Caco-2 (cell line): Measurements from ENCODE around the gene KRTCAP2. TPM values are rescaled to one million over a fixed set of nuclear protein-coding genes. Genes with fewer than 3 reads are reported as not detected.

Source experiments
- BruUV-seq: library from RNA; stranded (reverse); fragments of 400-500 nt; replicated peaks from 2 replicates; lab custom pipeline; 2021; lab: Mats Ljungman, UMichigan
- CTCF ChIA-PET: fragments of 300-600 bp; sonication (Branson Sonifier 250); formaldehyde crosslinking; loops from one replicate; lab custom pipeline; 2022; ENCODE audit warnings: antibody characterized with exemption; lab: Charles Lee
- POLR2A ChIA-PET: fragments of 300-600 bp; sonication (Branson Sonifier 250); formaldehyde crosslinking; loops from one replicate; lab custom pipeline; 2022; ENCODE audit warnings: antibody characterized with exemption; lab: Charles Lee
- DNase-seq, 2 experiments: peaks; one replicate each; pipeline versions ENCODE4 v3.0.0 to v3.0.0-alpha.2; 2020 to 2022
- H3K27me3 ChIP-seq: replicated peaks from 2 replicates; pipeline ENCODE4 v1.6.0; 2011; ENCODE audit warnings: low read length; ENCODE audit not compliant: control insufficient read depth, insufficient read depth
- H3K36me3 ChIP-seq: 2 replicates; pipeline ENCODE4 v1.5.1; 2011; ENCODE audit warnings: low read length; ENCODE audit not compliant: control insufficient read depth, insufficient read depth
- H3K4me1 ChIP-seq: fragments of 250-450 bp; sonication (Bioruptor Pico); 2 replicates; pipeline ENCODE4 v1.5.1; 2020; ENCODE audit warnings: mild to moderate bottlenecking
- H3K4me3 ChIP-seq: 2 replicates; pipeline ENCODE4 v1.5.1; 2011; ENCODE audit warnings: low read depth, mild to moderate bottlenecking, control low read depth, low read length
- H3K9me3 ChIP-seq: fragments of 250-450 bp; sonication (Bioruptor Pico); 2 replicates; pipeline ENCODE4 v1.5.1; 2020; ENCODE audit warnings: mild to moderate bottlenecking, moderate library complexity
- H3K27ac Mint-ChIP-seq: one replicate; pipeline ENCODE4 v1.8.0; 2022; ENCODE audit warnings: mixed read lengths; ENCODE audit not compliant: unreplicated experiment
- H3K27me3 Mint-ChIP-seq: one replicate; pipeline ENCODE4 v1.8.0; 2022; ENCODE audit warnings: mixed read lengths; ENCODE audit not compliant: insufficient read depth, unreplicated experiment
- H3K36me3 Mint-ChIP-seq: one replicate; pipeline ENCODE4 v1.8.0; 2022; ENCODE audit warnings: mild to moderate bottlenecking, mixed read lengths; ENCODE audit not compliant: insufficient read depth, unreplicated experiment
- H3K4me1 Mint-ChIP-seq: one replicate; pipeline ENCODE4 v1.8.0; 2022; ENCODE audit warnings: low read depth, mixed read lengths; ENCODE audit not compliant: unreplicated experiment
- H3K4me3 Mint-ChIP-seq: one replicate; pipeline ENCODE4 v1.8.0; 2022; ENCODE audit warnings: mild to moderate bottlenecking, moderate library complexity, mixed read lengths; ENCODE audit not compliant: unreplicated experiment
- H3K9me3 Mint-ChIP-seq: one replicate; pipeline ENCODE4 v1.8.0; 2022; ENCODE audit warnings: mixed read lengths; ENCODE audit not compliant: unreplicated experiment
- CTCF ChIP-seq, 2 experiments: fragments of 200-600 bp in 1 of 2; IDR thresholded peaks; 1 replicate in 1 of 2; 2 replicates in 1 of 2; pipeline versions ENCODE4 v1.5.1 to v1.8.0; 2011 to 2022; ENCODE audit warnings: antibody characterized with exemption in 1 of 2, control low read depth in 1 of 2, inconsistent platforms in 1 of 2, low read depth in 1 of 2, low read length in 1 of 2, mild to moderate bottlenecking in 1 of 2, moderate library complexity in 1 of 2; ENCODE audit not compliant: insufficient read depth in 1 of 2, severe bottlenecking in 1 of 2, unreplicated experiment in 1 of 2
- intact Hi-C: fragments of 100-400 bp; cut with micrococcal nuclease; formaldehyde crosslinking; loops from one replicate; pipeline ENCODE4 v1.10.0; 2022; ENCODE audit not compliant: unreplicated experiment
- total RNA-seq: library from RNA; stranded (reverse); gene quantifications from 2 replicates; pipeline ENCODE4 v1.2.3, GENCODE V29; 2022

Gene KRTCAP2
- total RNA-seq, 1 experiment from 2014 or later = 215 TPM

DNA sequence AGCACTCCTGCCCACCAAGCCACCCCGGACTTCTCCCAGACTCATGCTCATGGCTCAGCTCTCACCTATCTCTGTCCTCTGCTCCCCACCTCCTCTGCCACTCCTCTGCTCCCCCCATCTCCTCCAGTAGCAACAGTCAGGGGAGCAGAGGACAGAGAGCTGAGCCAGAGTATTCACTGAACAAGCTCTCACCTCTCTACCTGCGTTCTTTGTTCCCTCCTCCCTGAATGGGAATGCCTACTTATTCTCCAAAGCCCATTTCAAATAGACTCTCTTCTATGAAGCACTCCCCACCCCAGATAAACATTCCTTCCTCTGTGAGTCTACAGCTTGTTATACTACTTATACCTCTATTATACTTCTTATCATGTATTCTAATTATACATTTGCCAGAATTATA lies 51.9 kb downstream of the KRTCAP2 start:
- H3K36me3 Mint-ChIP-seq = peaks cover 8% of the 10 kb centered on the region
- Histone ChIP-seq H3K36me3 (no peaks in the 10 kb centered on the region), H3K4me3 (no peak overlapping the region), H3K9me3 (no peaks in the 10 kb centered on the region), H3K27me3 (no peaks in the 10 kb centered on the region), H3K4me1 (peaks cover 50% of the 10 kb centered on the region)
- ChIA-PET CTCF (interaction anchor here (1.2 kb wide), 1 partner anchor 52 kb away, joined by 3 read pairs; the partner anchor contains the start of gene KRTCAP2), POLR2A (interaction anchor here (1.5 kb wide), 1 partner anchor 15 kb away, joined by 3 read pairs; no protein-coding TSS in a partner anchor)
- TF ChIP-seq CTCF (IDR thresholded peaks at IDR 0.05; ENCODE audit: insufficient read depth in 1 of 2, low read depth in 1 of 2, low read length in 1 of 2, severe bottlenecking in 1 of 2, unreplicated experiment in 1 of 2) = no peak
- no peak overlapping the region for H3K4me3 Mint-ChIP-seq
- intact Hi-C loops = no loop called here
- BruUV-seq = no TSS peak
- H3K27ac Mint-ChIP-seq = peak overlapping the region; percentile 68
- no peak for DNase-seq
- H3K9me3 Mint-ChIP-seq = no peaks in the 10 kb centered on the region
- H3K4me1 Mint-ChIP-seq = peaks cover 34% of the 10 kb centered on the region
- H3K27me3 Mint-ChIP-seq = no peaks in the 10 kb centered on the region

- intact Hi-C loops = no loop called here
- CTCF ChIA-PET = interaction anchor here (1.2 to 1.4 kb wide), 2 partner anchors 29 to 53 kb away, joined by 3 to 4 read pairs; partner anchors contain the start of gene KRTCAP2
- H3K9me3 Mint-ChIP-seq = no peaks in the 10 kb centered on the region
- no peaks in the 10 kb centered on the region for H3K27me3 ChIP-seq
- peak; percentile 44 to 62 for DNase-seq
- POLR2A ChIA-PET = interaction anchor here (0.8 to 1.5 kb wide), 2 partner anchors 9 to 16 kb away, joined by 3 read pairs; no protein-coding TSS in a partner anchor
- no peak overlapping the region for H3K27ac Mint-ChIP-seq
- H3K4me1 ChIP-seq = peaks cover 40% of the 10 kb centered on the region
- H3K27me3 Mint-ChIP-seq = no peaks in the 10 kb centered on the region
- H3K36me3 Mint-ChIP-seq = no peaks in the 10 kb centered on the region
- TF ChIP-seq CTCF (IDR thresholded peaks at IDR 0.05; ENCODE audit: insufficient read depth in 1 of 2, low read depth in 1 of 2, low read length in 1 of 2, severe bottlenecking in 1 of 2, unreplicated experiment in 1 of 2) = no peak
- BruUV-seq = no TSS peak
- H3K4me3 Mint-ChIP-seq = no peak overlapping the region
- H3K9me3 ChIP-seq = no peaks in the 10 kb centered on the region
- no peaks in the 10 kb centered on the region for H3K36me3 ChIP-seq
- no peak overlapping the region for H3K4me3 ChIP-seq
- H3K4me1 Mint-ChIP-seq = peaks cover 27% of the 10 kb centered on the region
Observed at GRCh38 chr1:155120253-155120652, 52.9 kb downstream of the KRTCAP2 start.

Other genes starting within 250 kb of the KRTCAP2 start
- 25.1 and 25.2 TPM in 2 replicates for gene PMVK, start 236.6 kb downstream of the KRTCAP2 start, total RNA-seq
- gene PBXIP1, start 217.2 kb downstream of the KRTCAP2 start, total RNA-seq = 24.0 and 24.6 TPM in 2 replicates
- 34.1 and 34.9 TPM in 2 replicates for gene PYGO2, start 211.5 kb downstream of the KRTCAP2 start, total RNA-seq
- gene SHC1, start 202.6 kb downstream of the KRTCAP2 start, total RNA-seq = 58.0 and 59.6 TPM in 2 replicates
- gene CKS1B, start 198.6 kb downstream of the KRTCAP2 start, total RNA-seq = 243 and 259 TPM in 2 replicates
- 51.3 and 61.5 TPM in 2 replicates for gene FLAD1, start 190.0 kb downstream of the KRTCAP2 start, total RNA-seq
- gene LENEP, start 179.7 kb downstream of the KRTCAP2 start, total RNA-seq = 0.50 and 0.53 TPM in 2 replicates
- 42.9 and 46.8 TPM in 2 replicates for gene ZBTB7B, start 170.5 kb downstream of the KRTCAP2 start, total RNA-seq
- 0.26 and 0.61 TPM in 2 replicates for gene DCST2, start 139.5 kb downstream of the KRTCAP2 start, total RNA-seq
- 0.32 TPM in 1 of 2 replicates, not detected in the other for gene DCST1, start 139.5 kb downstream of the KRTCAP2 start, total RNA-seq
- 44.0 and 48.2 TPM in 2 replicates for gene ADAM15, start 122.0 kb downstream of the KRTCAP2 start, total RNA-seq
- 13.8 and 16.0 TPM in 2 replicates for gene EFNA4, start 109.6 kb downstream of the KRTCAP2 start, total RNA-seq
- 3.4 and 3.5 TPM in 2 replicates for gene EFNA3, start 94.5 kb downstream of the KRTCAP2 start, total RNA-seq
- gene EFNA1, start 45.4 kb downstream of the KRTCAP2 start, total RNA-seq = 42.5 and 47.9 TPM in 2 replicates
- 38.4 and 43.6 TPM in 2 replicates for gene SLC50A1, start 37.5 kb downstream of the KRTCAP2 start, total RNA-seq
- 27.8 and 30.7 TPM in 2 replicates for gene DPM3, start 32.8 kb downstream of the KRTCAP2 start, total RNA-seq
- 0.11 TPM in 1 of 2 replicates, not detected in the other for gene TRIM46, start 545 bp upstream of the KRTCAP2 start, total RNA-seq
- 6.2 and 7.4 TPM in 2 replicates for gene THBS3, start 34.6 kb upstream of the KRTCAP2 start, total RNA-seq
- gene MTX1, start 35.4 kb upstream of the KRTCAP2 start, total RNA-seq = 64.9 and 65.3 TPM in 2 replicates
- 33.1 and 36.6 TPM in 2 replicates for gene ENTREP3, start 82.2 kb upstream of the KRTCAP2 start, total RNA-seq
- 53.4 and 55.9 TPM in 2 replicates for gene SCAMP3, start 89.1 kb upstream of the KRTCAP2 start, total RNA-seq
- gene CLK2, start 100.2 kb upstream of the KRTCAP2 start, total RNA-seq = 56.8 and 57.5 TPM in 2 replicates
- gene HCN3, start 104.2 kb upstream of the KRTCAP2 start, total RNA-seq = 8.0 and 8.8 TPM in 2 replicates
- gene PKLR, start 128.1 kb upstream of the KRTCAP2 start, total RNA-seq = not detected in 2 replicates
- 228 and 235 TPM in 2 replicates for gene FDPS, start 135.6 kb upstream of the KRTCAP2 start, total RNA-seq
- gene RUSC1, start 147.6 kb upstream of the KRTCAP2 start, total RNA-seq = 44.1 and 44.4 TPM in 2 replicates